Fibroblast of skin of scalp (primary cell): ENCODE results near the gene STARD10.

Source experiments
- DNase-seq: peaks from one replicate; pipeline ENCODE4 v3.0.0-alpha.2; 2013

Gene STARD10

GRCh38 chr11:72760539-72761405, 33.1 kb downstream of the STARD10 start:
- peak; percentile 79 for DNase-seq

- DNase-seq, result no peak
These were observed 34.3 kb downstream of the STARD10 start for GRCh38 chr11:72759468-72759985.

GRCh38 chr11:72758690-72759389, 35.0 kb downstream of the STARD10 start:
- peak; percentile 94 for DNase-seq

GRCh38 chr11:72758304-72758689, 35.5 kb downstream of the STARD10 start:
- DNase-seq, result peak; percentile 67

- DNase-seq, result no peak
These were observed 38.0 kb downstream of the STARD10 start for GRCh38 chr11:72755713-72756285.

GRCh38 chr11:72754544-72755155, 39.2 kb downstream of the STARD10 start:
- no peak for DNase-seq

- DNase-seq, result no peak
These were observed 39.7 kb downstream of the STARD10 start for GRCh38 chr11:72754149-72754543.

GRCh38 chr11:72753341-72754148, 40.3 kb downstream of the STARD10 start:
- peak; percentile 5 for DNase-seq

GRCh38 chr11:72752088-72752914, 41.5 kb downstream of the STARD10 start, which contains the start of gene ARAP1:
Gene ARAP1, minus strand, starts transcription at chr11:72752408. Its CDS starts 25,280 bp downstream, at chr11:72727128.
- DNase-seq, result peak; percentile 79

GRCh38 chr11:72751116-72752087, 42.4 kb downstream of the STARD10 start:
- no peak for DNase-seq

- DNase-seq, result no peak
These were observed 43.2 kb downstream of the STARD10 start for GRCh38 chr11:72750556-72751115.

- DNase-seq, result no peak
These were observed 43.8 kb downstream of the STARD10 start for GRCh38 chr11:72750086-72750485.

GRCh38 chr11:72747289-72747855, 46.5 kb downstream of the STARD10 start:
- no peak for DNase-seq

GRCh38 chr11:72746821-72747220, 47.0 kb downstream of the STARD10 start:
- no peak for DNase-seq

GRCh38 chr11:72745925-72746550, 47.8 kb downstream of the STARD10 start:
- DNase-seq, result no peak

- DNase-seq, result no peak
These were observed 48.3 kb downstream of the STARD10 start for GRCh38 chr11:72745511-72745910.

- no peak for DNase-seq
These were observed 49.4 kb downstream of the STARD10 start for GRCh38 chr11:72744474-72744873.
